HepG2 (cell line): ENCODE measurements around the gene PPP1CA. TPM values are rescaled to one million over a fixed set of nuclear protein-coding genes. Genes with fewer than 3 reads are reported as not detected.
A peak's percentile ranks its signal among the peaks of the same experiment; 100 is the strongest.

Source experiments
- DNMT3B ChIP-seq: conservative IDR thresholded peaks from 2 replicates; pipeline ENCODE4 v1.6.1; 2016; ENCODE audit warnings: missing biosample characterization, control low read depth
- FOXA1 ChIP-seq, 2 experiments: fragments of 450-650 bp in 1 of 2; sonication (generic) in 1 of 2; formaldehyde crosslinking in 1 of 2; IDR thresholded peaks; 2 replicates each; pipeline versions ENCODE4 v1.4.0 to v1.6.1; 2016 to 2020; ENCODE audit warnings: missing genetic modification reagents in 1 of 2
- HNRNPL ChIP-seq: fragments of 200-400 bp; formaldehyde crosslinking; IDR thresholded peaks from 2 replicates; pipeline ENCODE4 v1.6.1; 2017; ENCODE audit warnings: mild to moderate bottlenecking, low read depth, low read length
- KMT2A ChIP-seq: sonication (generic); formaldehyde crosslinking; IDR thresholded peaks from 2 replicates; pipeline ENCODE4 v1.4.0; 2020; ENCODE audit warnings: missing genetic modification reagents
- LRRFIP1 ChIP-seq: sonication (generic); formaldehyde crosslinking; conservative IDR thresholded peaks from 2 replicates; pipeline ENCODE4 v1.4.0; 2020; ENCODE audit warnings: missing genetic modification reagents
- MAFF ChIP-seq: IDR thresholded peaks from 2 replicates; pipeline ENCODE4 v1.6.1; 2011; ENCODE audit warnings: low read depth, low read length, improper control_type of control experiment
- PRPF4 ChIP-seq: fragments of 200-400 bp; formaldehyde crosslinking; IDR thresholded peaks from 2 replicates; pipeline ENCODE4 v1.6.1; 2016; ENCODE audit warnings: low read length, low read depth; ENCODE audit not compliant: poor library complexity, severe bottlenecking
- RAD21 ChIP-seq: fragments of 450-650 bp; formaldehyde crosslinking; IDR thresholded peaks from 2 replicates; pipeline ENCODE4 v1.5.0; 2020; ENCODE audit warnings: mild to moderate bottlenecking
- SIN3A ChIP-seq: IDR thresholded peaks from 2 replicates; pipeline ENCODE4 v1.6.1; 2011; ENCODE audit warnings: low read depth, mild to moderate bottlenecking, control low read depth, low read length, borderline replicate concordance
- SRF ChIP-seq: IDR thresholded peaks from 2 replicates; pipeline ENCODE4 v1.6.1; 2011; ENCODE audit warnings: mild to moderate bottlenecking, low read depth, low read length, moderate library complexity
- TBP ChIP-seq: sonication (generic); formaldehyde crosslinking; IDR thresholded peaks from 2 replicates; pipeline ENCODE4 v1.5.0; 2020; ENCODE audit warnings: missing genetic modification reagents
- YEATS2 ChIP-seq: sonication (generic); formaldehyde crosslinking; IDR thresholded peaks from 2 replicates; pipeline ENCODE4 v1.4.0; 2020; ENCODE audit warnings: missing genetic modification reagents, borderline replicate concordance
- ZFP36 ChIP-seq: fragments of 150-350 bp; IDR thresholded peaks from 2 replicates; pipeline ENCODE4 v1.6.1; 2018; ENCODE audit warnings: borderline replicate concordance, low read length, low read depth; ENCODE audit not compliant: partially characterized antibody
- ZFP62 ChIP-seq: sonication (generic); formaldehyde crosslinking; IDR thresholded peaks from 2 replicates; pipeline ENCODE4 v1.4.0; 2020; ENCODE audit warnings: missing genetic modification reagents
- ZMYM2 ChIP-seq: sonication (generic); formaldehyde crosslinking; IDR thresholded peaks from 2 replicates; pipeline ENCODE4 v1.8.0; 2022; ENCODE audit warnings: mild to moderate bottlenecking, missing genetic modification reagents
- ZNF451 ChIP-seq: sonication (generic); formaldehyde crosslinking; IDR thresholded peaks from 2 replicates; pipeline ENCODE4 v1.5.0; 2020; ENCODE audit warnings: mild to moderate bottlenecking, missing genetic modification reagents
- ZNF7 ChIP-seq: IDR thresholded peaks from 2 replicates; pipeline ENCODE4 v1.6.1; 2016; ENCODE audit warnings: missing biosample characterization, missing genetic modification reagents
- ZNF776 ChIP-seq: sonication (generic); formaldehyde crosslinking; IDR thresholded peaks from 2 replicates; pipeline ENCODE4 v1.4.0; 2020; ENCODE audit warnings: mild to moderate bottlenecking, missing genetic modification reagents
- polyA plus RNA-seq, 8 experiments: library from polyadenylated mRNA; depleted of rRNA in 3 of 8; stranded (reverse) in 7 of 8; unstranded in 1 of 8; fragments of >200 nt; fragmentation: Illumina TruSeq in 4 of 8; extraction: Trizol in 4 of 8; gene quantifications; 2 replicates each; pipeline versions ENCODE4 v1.2.1 to v1.2.3, GENCODE V29; 2011 to 2016; ENCODE audit warnings: low read depth in 4 of 8, missing spikeins in 1 of 8, mixed read lengths in 1 of 8; ENCODE audit not compliant: insufficient read depth in 1 of 8
- total RNA-seq, 5 experiments: library from RNA; depleted of rRNA; stranded (reverse); fragments of >200 nt; fragmentation: Illumina TruSeq; extraction: Trizol; gene quantifications; 2 replicates each; pipeline ENCODE4 v1.2.3, GENCODE V29; 2016; ENCODE audit warnings: low read depth in 1 of 5
- TF ChIP-seq, protein P1 (sequence below): sonication (generic); formaldehyde crosslinking; IDR thresholded peaks from 2 replicates; pipeline ENCODE4 v1.4.0; 2020; ENCODE audit warnings: missing genetic modification reagents, borderline replicate concordance
- TF ChIP-seq, protein P2 (sequence below): sonication (generic); formaldehyde crosslinking; IDR thresholded peaks from 2 replicates; pipeline ENCODE4 v1.8.0; 2022; ENCODE audit warnings: mild to moderate bottlenecking, missing genetic modification reagents
- TF ChIP-seq, protein P3 (sequence below): fragments of 450-650 bp; IDR thresholded peaks from 2 replicates; pipeline ENCODE4 v1.6.1; 2017

Gene PPP1CA
- total and polyA plus RNA-seq, 2 of the 13 experiments (the other 11 are each of a cell fraction or from before 2014, with no cell fraction given), result 149 to 170 TPM

DNA sequence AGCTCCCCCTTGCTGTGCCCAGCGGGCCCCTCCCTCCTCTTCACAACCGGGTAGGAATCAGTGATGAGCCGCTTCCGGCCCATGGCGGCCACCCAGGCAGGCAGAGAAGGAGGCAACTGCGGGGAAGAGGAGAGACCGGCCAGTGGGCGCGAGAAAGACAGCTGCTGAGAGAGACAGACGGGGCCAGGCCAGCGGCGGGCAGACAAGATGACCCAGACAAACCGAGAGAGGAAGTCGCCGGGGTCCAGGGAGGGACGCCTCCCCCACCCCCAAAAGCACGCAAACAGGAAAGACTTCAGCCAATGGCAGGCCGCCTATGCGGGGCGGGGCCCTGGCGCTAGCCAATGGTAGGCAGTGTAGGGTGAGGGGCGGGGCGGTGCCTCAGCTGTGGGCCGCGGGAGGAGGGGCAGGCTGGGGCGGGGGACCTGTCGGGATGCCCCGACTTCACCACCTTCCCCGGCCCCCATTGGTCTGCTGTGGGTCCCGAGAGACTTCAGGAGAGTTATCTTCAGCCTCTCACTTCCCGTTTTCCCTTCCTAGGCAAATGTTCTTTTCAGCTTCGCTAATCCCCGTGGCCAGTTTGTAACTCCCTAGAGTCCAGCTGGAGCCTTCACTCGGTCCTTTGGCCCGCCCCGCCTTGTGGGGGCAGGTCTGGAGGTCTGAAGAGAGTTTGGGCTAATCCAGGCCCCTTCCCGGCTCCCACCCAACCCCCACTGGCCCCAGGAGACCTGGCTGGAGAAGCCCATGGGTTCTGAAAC, 48.2 kb downstream of the PPP1CA start, which contains the start of gene POLD4 (continued):
- TF ChIP-seq KMT2A (CRISPR knock-in tag), result no peak; the same call in 1 of the 2 replicates
- no peak for TF ChIP-seq LRRFIP1
- no peak for TF ChIP-seq RAD21 (CRISPR knock-in tag)
- TF ChIP-seq YEATS2 (CRISPR knock-in tag), result 0 out of 2 replicates have a peak, but pooled peaks have one; percentile 31
- no peak for TF ChIP-seq ZMYM2 (CRISPR knock-in tag)
- TF ChIP-seq DNMT3B, result no peak
- no peak for TF ChIP-seq SRF
- peak; percentile 69; the same call in 1 of the 2 replicates for TF ChIP-seq SIN3A
- peak; percentile 56; the same call in 1 of the 2 replicates for TF ChIP-seq ZNF776 (CRISPR knock-in tag)
- TF ChIP-seq TBP (CRISPR knock-in tag), result no peak
- TF ChIP-seq ZNF7 (CRISPR knock-in tag), result no peak
- TF ChIP-seq PRPF4, result no peak
- TF ChIP-seq, protein P1, sequence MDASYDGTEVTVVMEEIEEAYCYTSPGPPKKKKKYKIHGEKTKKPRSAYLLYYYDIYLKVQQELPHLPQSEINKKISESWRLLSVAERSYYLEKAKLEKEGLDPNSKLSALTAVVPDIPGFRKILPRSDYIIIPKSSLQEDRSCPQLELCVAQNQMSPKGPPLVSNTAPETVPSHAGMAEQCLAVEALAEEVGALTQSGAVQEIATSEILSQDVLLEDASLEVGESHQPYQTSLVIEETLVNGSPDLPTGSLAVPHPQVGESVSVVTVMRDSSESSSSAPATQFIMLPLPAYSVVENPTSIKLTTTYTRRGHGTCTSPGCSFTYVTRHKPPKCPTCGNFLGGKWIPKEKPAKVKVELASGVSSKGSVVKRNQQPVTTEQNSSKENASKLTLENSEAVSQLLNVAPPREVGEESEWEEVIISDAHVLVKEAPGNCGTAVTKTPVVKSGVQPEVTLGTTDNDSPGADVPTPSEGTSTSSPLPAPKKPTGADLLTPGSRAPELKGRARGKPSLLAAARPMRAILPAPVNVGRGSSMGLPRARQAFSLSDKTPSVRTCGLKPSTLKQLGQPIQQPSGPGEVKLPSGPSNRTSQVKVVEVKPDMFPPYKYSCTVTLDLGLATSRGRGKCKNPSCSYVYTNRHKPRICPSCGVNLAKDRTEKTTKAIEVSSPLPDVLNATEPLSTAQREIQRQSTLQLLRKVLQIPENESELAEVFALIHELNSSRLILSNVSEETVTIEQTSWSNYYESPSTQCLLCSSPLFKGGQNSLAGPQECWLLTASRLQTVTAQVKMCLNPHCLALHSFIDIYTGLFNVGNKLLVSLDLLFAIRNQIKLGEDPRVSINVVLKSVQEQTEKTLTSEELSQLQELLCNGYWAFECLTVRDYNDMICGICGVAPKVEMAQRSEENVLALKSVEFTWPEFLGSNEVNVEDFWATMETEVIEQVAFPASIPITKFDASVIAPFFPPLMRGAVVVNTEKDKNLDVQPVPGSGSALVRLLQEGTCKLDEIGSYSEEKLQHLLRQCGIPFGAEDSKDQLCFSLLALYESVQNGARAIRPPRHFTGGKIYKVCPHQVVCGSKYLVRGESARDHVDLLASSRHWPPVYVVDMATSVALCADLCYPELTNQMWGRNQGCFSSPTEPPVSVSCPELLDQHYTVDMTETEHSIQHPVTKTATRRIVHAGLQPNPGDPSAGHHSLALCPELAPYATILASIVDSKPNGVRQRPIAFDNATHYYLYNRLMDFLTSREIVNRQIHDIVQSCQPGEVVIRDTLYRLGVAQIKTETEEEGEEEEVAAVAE (CRISPR knock-in tag), result peak; percentile 67
- TF ChIP-seq ZFP36, result no peak
- TF ChIP-seq, protein P2, sequence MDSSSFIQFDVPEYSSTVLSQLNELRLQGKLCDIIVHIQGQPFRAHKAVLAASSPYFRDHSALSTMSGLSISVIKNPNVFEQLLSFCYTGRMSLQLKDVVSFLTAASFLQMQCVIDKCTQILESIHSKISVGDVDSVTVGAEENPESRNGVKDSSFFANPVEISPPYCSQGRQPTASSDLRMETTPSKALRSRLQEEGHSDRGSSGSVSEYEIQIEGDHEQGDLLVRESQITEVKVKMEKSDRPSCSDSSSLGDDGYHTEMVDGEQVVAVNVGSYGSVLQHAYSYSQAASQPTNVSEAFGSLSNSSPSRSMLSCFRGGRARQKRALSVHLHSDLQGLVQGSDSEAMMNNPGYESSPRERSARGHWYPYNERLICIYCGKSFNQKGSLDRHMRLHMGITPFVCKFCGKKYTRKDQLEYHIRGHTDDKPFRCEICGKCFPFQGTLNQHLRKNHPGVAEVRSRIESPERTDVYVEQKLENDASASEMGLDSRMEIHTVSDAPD (CRISPR knock-in tag), result no peak
- no peak for TF ChIP-seq ZNF451 (CRISPR knock-in tag)
- TF ChIP-seq ZFP62 (CRISPR knock-in tag), result no peak
- TF ChIP-seq, protein P3, sequence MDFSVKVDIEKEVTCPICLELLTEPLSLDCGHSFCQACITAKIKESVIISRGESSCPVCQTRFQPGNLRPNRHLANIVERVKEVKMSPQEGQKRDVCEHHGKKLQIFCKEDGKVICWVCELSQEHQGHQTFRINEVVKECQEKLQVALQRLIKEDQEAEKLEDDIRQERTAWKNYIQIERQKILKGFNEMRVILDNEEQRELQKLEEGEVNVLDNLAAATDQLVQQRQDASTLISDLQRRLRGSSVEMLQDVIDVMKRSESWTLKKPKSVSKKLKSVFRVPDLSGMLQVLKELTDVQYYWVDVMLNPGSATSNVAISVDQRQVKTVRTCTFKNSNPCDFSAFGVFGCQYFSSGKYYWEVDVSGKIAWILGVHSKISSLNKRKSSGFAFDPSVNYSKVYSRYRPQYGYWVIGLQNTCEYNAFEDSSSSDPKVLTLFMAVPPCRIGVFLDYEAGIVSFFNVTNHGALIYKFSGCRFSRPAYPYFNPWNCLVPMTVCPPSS, result no peak
- TF ChIP-seq HNRNPL, result peak; percentile 94
- no peak for TF ChIP-seq MAFF
- TF ChIP-seq FOXA1 (IDR thresholded peaks at IDR 0.05), result no peak
- TF ChIP-seq FOXA1 (CRISPR knock-in tag; IDR thresholded peaks at IDR 0.05), result no peak
